ENCODE data around the gene SNX10. TPM values are rescaled to one million over a fixed set of nuclear protein-coding genes. Genes with fewer than 3 reads are reported as not detected.

Gene SNX10
- total and polyA plus RNA-seq, 7 donors: 1.7 to 8.2 (median 4.9) TPM

GRCh38 chr7:26368542-26368941 is 76.9 kb downstream of the SNX10 start:
- peaks cover 8 to 79% (median 44%) of the 10 kb centered on the region in 3 donors for H3K27me3 ChIP-seq
- H3K36me3 ChIP-seq: no peaks in the 10 kb centered on the region
- H3K9me3 ChIP-seq: no peaks in the 10 kb centered on the region
- H3K4me1 ChIP-seq: peaks cover 0 to 8% (median 0%) of the 10 kb centered on the region in 4 donors
- no peak overlapping the region for H3K27ac ChIP-seq
- TF ChIP-seq EP300 (IDR thresholded peaks at IDR 0.05) (no peak), POLR2A (IDR thresholded peaks at IDR 0.05) (no peak), POLR2AphosphoS5 (IDR thresholded peaks at IDR 0.05) (no peak), CTCF (IDR thresholded peaks at IDR 0.05) (no peak)
- WGBS, 2 donors: 68 to 78% methylated on average over 2 of the region's 2 CpGs
- intact Hi-C loops (cut with DNase I): loop anchor here (5.0 kb wide), 1 partner anchor 479 kb away; no protein-coding TSS in a partner anchor
- no peak overlapping the region for H3K4me3 ChIP-seq
- DNase-seq: no peak

- intact Hi-C loops (cut with DNase I): loop anchor here (1.0 to 5.0 kb wide), 3 partner anchors 298 to 792 kb away; no protein-coding TSS in a partner anchor
- Histone ChIP-seq H3K27ac (no peak overlapping the region), H3K36me3 (no peaks in the 10 kb centered on the region), H3K4me1 (peaks cover 0 to 8% (median 0%) of the 10 kb centered on the region in 4 donors), H3K4me3 (no peak overlapping the region), H3K9me3 (no peaks in the 10 kb centered on the region), H3K27me3 (peaks cover 14 to 90% (median 54%) of the 10 kb centered on the region in 3 donors)
- 3 to 4% methylated on average over 4 of the region's 4 CpGs for WGBS, 2 donors
- DNase-seq: no peak
- TF ChIP-seq CTCF (IDR thresholded peaks at IDR 0.05): peak; percentile 45 to 75 (median 58)
- TF ChIP-seq EP300 (IDR thresholded peaks at IDR 0.05): no peak
- TF ChIP-seq POLR2AphosphoS5 (IDR thresholded peaks at IDR 0.05): peak in 1 of 4 donors; percentile 32
- no peak for TF ChIP-seq POLR2A (IDR thresholded peaks at IDR 0.05)
Observed at GRCh38 chr7:26369593-26369992, 77.9 kb downstream of the SNX10 start.

- Histone ChIP-seq H3K27ac (no peak overlapping the region), H3K9me3 (no peaks in the 10 kb centered on the region), H3K4me1 (peaks cover 0 to 4% (median 0%) of the 10 kb centered on the region in 4 donors), H3K27me3 (peaks cover 14 to 94% (median 58%) of the 10 kb centered on the region in 3 donors), H3K4me3 (no peak overlapping the region), H3K36me3 (no peaks in the 10 kb centered on the region)
- 44 to 56% methylated on average over 5 of the region's 5 CpGs for WGBS, 2 donors
- intact Hi-C loops (cut with DNase I): loop anchor here (10.0 kb wide), 1 partner anchor 505 kb away; no protein-coding TSS in a partner anchor
- no peak for DNase-seq
- no peak for TF ChIP-seq POLR2A (IDR thresholded peaks at IDR 0.05)
- TF ChIP-seq POLR2AphosphoS5 (IDR thresholded peaks at IDR 0.05): no peak
- TF ChIP-seq CTCF (IDR thresholded peaks at IDR 0.05): no peak
Observed at GRCh38 chr7:26370011-26370410, 78.3 kb downstream of the SNX10 start.

GRCh38 chr7:26372249-26372648 is 80.6 kb downstream of the SNX10 start:
- DNase-seq: no peak
- TF ChIP-seq POLR2A (IDR thresholded peaks at IDR 0.05): no peak
- no peak for TF ChIP-seq CTCF (IDR thresholded peaks at IDR 0.05)
- no peak for TF ChIP-seq POLR2AphosphoS5 (IDR thresholded peaks at IDR 0.05)
- H3K27ac ChIP-seq: no peak overlapping the region
- intact Hi-C loops (cut with DNase I): loop anchor here (10.0 kb wide), 1 partner anchor 507 kb away; no protein-coding TSS in a partner anchor
- H3K9me3 ChIP-seq: no peaks in the 10 kb centered on the region
- no peak overlapping the region for H3K4me3 ChIP-seq
- H3K27me3 ChIP-seq: peaks cover 29 to 97% (median 77%) of the 10 kb centered on the region in 3 donors
- whole genome bisulfite sequencing, 2 donors: 62 to 86% methylated on average over 3 of the region's 3 CpGs
- H3K4me1 ChIP-seq: peaks cover 0 to 15% (median 12%) of the 10 kb centered on the region in 4 donors
- H3K36me3 ChIP-seq: no peaks in the 10 kb centered on the region

GRCh38 chr7:26372704-26373103 is 81.0 kb downstream of the SNX10 start:
- Histone ChIP-seq H3K27me3 (peaks cover 30 to 97% (median 77%) of the 10 kb centered on the region in 3 donors), H3K36me3 (no peaks in the 10 kb centered on the region), H3K27ac (no peak overlapping the region), H3K4me1 (peaks cover 0 to 15% (median 12%) of the 10 kb centered on the region in 4 donors), H3K4me3 (no peak overlapping the region), H3K9me3 (no peaks in the 10 kb centered on the region)
- WGBS, 2 donors: 57 to 67% methylated on average over 2 of the region's 2 CpGs
- DNase-seq: no peak
- intact Hi-C loops (cut with DNase I): loop anchor here (10.0 kb wide), 1 partner anchor 508 kb away; no protein-coding TSS in a partner anchor
- TF ChIP-seq POLR2AphosphoS5 (IDR thresholded peaks at IDR 0.05) (no peak), EP300 (IDR thresholded peaks at IDR 0.05) (no peak), CTCF (IDR thresholded peaks at IDR 0.05) (no peak), POLR2A (IDR thresholded peaks at IDR 0.05) (no peak)
